Measurements from ENCODE around the gene FAM162A. TPM values are rescaled to one million over a fixed set of nuclear protein-coding genes. Genes with fewer than 3 reads are reported as not detected.

The FAM162A gene, protein sequence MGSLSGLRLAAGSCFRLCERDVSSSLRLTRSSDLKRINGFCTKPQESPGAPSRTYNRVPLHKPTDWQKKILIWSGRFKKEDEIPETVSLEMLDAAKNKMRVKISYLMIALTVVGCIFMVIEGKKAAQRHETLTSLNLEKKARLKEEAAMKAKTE
- 17.6 and 31.2 TPM in 2 replicates for total RNA-seq

DNA sequence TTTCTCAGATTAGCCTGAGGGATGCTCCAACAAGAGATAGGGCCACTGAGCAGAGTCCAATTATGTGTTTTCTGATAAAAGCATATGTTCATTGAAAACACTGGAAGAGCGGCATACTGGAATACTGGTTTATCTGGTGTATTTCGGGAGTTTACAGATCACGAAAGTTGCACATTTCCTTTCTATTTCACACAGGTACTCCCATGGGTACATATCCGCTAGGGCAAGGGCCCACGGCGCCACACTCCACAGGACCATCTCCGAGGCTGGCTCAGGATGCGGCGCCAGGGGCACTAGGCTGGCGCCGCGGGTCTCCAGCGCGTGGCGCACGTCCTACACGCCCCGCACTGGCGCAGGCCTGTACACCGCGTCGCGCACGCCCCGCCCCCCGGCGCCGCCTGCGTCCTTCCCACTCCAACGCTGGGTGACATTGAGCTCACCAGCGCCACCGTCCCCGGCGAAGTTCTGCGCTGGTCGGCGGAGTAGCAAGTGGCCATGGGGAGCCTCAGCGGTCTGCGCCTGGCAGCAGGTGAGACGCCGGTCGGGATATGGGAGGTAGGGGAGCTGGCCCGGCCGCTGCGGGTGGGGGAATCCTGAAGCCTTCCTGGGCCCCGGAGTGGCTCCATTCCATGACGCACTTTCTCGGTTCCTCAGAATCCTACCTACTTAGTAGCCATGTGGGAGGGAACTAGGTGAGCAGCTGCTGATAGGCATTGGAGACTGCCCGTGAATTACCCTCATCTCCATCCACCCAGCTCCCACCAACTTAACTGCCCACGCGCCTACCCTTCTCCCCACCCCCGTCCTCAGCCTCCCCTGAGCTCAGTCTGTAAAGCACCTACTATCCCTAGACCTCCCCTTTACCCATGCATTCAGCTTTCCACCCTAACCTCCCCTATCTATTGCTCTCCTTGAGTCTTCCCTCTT, at the start of gene FAM162A:
FAM162A (plus strand) TSS at position 412 of the 927 bp plus-strand sequence; CDS start at position 496, 84 bp downstream.
- DNase-seq (ENCODE audit: low read depth), result no peak
- H3K4me3 ChIP-seq (ENCODE audit: low read depth, low read length), result peak within 1 kb of the TSS; percentile 81
- TF ChIP-seq, protein P1, sequence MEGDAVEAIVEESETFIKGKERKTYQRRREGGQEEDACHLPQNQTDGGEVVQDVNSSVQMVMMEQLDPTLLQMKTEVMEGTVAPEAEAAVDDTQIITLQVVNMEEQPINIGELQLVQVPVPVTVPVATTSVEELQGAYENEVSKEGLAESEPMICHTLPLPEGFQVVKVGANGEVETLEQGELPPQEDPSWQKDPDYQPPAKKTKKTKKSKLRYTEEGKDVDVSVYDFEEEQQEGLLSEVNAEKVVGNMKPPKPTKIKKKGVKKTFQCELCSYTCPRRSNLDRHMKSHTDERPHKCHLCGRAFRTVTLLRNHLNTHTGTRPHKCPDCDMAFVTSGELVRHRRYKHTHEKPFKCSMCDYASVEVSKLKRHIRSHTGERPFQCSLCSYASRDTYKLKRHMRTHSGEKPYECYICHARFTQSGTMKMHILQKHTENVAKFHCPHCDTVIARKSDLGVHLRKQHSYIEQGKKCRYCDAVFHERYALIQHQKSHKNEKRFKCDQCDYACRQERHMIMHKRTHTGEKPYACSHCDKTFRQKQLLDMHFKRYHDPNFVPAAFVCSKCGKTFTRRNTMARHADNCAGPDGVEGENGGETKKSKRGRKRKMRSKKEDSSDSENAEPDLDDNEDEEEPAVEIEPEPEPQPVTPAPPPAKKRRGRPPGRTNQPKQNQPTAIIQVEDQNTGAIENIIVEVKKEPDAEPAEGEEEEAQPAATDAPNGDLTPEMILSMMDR (conservative IDR thresholded peaks at IDR 0.05; ENCODE audit: low read depth, low read length), result peak; percentile 47

DNA sequence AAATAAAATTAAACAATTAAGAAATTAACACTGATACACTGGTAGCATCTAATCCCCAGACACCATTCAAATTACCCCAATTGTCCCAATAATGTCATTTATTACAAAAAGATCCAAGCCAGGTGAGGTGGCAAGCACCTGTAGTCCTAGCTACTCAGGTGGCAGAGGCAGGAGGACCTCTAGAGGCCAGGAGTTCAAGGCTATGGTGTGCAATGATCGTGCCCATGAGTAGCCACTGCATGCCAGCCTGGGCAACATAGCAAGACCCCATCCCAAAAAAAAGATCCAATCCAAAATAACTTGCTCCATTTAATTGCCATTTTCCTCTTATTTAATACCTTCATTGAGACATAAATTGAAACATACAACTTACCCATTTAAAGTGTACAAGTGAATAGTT, 41.2 kb upstream of the FAM162A start:
- H3K4me3 ChIP-seq (ENCODE audit: low read depth, low read length), result no peak overlapping the region
- TF ChIP-seq, protein P1 (conservative IDR thresholded peaks at IDR 0.05; ENCODE audit: low read depth, low read length), result no peak
- DNase-seq (ENCODE audit: low read depth), result no peak

DNA sequence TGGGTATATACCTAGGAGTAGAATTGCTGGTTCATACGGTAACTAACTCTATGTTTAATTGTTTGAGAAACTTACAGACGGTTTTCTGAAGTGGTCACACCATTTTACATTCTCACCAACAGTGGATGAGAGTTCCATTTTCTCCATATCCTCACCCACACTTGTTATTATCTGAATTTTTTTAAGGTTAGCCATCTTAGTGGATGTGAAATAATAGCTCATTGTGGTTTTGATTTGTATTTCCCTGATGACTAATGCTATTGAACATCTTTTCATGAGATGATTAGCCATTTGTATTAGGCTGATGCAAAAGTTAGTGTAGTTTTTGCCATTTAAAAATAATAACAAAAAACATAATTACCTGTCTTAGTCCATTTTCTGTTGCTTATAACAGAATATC, 40.3 kb upstream of the FAM162A start:
- no peak overlapping the region for H3K4me3 ChIP-seq (ENCODE audit: low read depth, low read length)
- no peak for DNase-seq (ENCODE audit: low read depth)
- TF ChIP-seq, protein P1 (conservative IDR thresholded peaks at IDR 0.05; ENCODE audit: low read depth, low read length), result no peak

DNA sequence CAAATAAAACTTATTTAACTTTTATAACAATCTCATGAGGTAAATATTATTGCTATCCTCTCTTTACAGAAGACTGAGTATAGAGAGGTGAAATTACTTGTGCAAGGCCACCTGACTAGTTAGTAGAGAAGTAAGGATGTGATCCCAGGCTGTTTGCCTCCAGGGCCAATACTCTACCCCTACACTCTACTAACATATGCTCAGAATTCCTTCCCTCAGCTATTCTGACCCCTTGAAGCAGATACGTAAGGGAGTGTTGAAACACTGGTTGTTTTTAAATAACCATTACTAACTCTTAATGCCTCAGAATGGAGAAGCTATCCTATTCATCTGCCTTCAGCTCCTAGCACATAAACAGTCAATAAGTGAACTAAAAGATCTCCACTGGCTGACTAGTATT, 34.8 kb upstream of the FAM162A start:
- H3K4me3 ChIP-seq (ENCODE audit: low read depth, low read length), result no peak overlapping the region
- no peak for DNase-seq (ENCODE audit: low read depth)
- TF ChIP-seq, protein P1 (conservative IDR thresholded peaks at IDR 0.05; ENCODE audit: low read depth, low read length), result no peak

DNA sequence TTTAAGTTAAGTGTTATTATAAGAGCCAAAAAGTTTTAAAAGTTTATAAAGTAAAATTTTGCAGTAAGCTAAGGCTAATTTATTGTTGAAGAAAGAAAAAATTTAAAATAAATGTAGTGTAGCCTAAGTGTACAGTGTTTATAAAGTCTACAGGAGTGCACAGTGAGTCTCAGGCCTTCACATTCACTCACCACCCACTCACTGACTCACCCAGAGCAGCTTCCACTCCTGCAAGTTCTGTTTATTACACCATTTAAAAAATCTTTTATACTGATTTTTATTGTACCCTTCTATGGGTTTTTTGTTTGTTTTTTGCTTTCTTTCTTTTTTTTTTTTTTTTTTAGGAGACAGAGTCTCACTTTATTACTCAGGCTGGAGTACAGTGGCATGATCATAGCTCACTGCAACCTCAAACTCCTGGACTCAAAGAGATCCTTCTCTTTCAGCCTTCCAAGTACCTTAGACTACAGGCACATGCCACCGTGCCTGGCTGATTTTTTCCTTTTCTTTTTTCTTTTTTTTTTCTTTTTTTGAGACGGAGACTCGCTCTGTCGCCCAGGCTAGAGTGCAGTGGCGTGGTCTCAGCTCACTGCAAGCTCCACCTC, 33.1 kb upstream of the FAM162A start:
- TF ChIP-seq, protein P1 (conservative IDR thresholded peaks at IDR 0.05; ENCODE audit: low read depth, low read length), result no peak
- no peak for DNase-seq (ENCODE audit: low read depth)
- no peak overlapping the region for H3K4me3 ChIP-seq (ENCODE audit: low read depth, low read length)

DNA sequence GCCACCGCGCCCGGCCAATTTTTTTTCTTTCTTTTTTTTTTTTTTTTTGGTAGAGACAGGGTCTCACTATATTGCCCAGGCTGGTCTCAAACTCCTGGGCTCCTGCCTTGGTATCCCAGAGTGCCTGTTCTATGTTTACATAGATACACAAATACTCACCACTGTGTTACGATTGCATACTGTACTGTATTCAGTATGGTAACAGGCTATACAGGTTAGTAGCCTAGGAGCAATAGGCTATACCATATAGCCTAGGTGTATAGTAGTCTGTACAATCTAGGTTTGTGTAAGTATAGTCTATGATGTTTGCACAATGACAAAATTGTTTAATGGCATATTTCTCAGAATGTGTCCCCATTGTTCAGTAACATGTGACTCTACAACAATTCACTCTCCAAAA, 32.4 kb upstream of the FAM162A start:
- TF ChIP-seq, protein P1 (conservative IDR thresholded peaks at IDR 0.05; ENCODE audit: low read depth, low read length), result no peak
- no peak overlapping the region for H3K4me3 ChIP-seq (ENCODE audit: low read depth, low read length)
- no peak for DNase-seq (ENCODE audit: low read depth)

Measured in epithelial cell of proximal tubule (primary cell).